Astrocyte (in vitro differentiated cells and primary cell): ENCODE measurements around the gene UGT1A10. TPM values are rescaled to one million over a fixed set of nuclear protein-coding genes. Genes with fewer than 3 reads are reported as not detected.
"Not testable (repeated sequence)": the region's sequence is repeated elsewhere in the genome, so short reads cannot be mapped to it uniquely, and the experiment has no call there.

Source experiments
- DNase-seq: peaks from one replicate; pipeline ENCODE4 v3.0.0-alpha.2; 2010; ENCODE audit warnings: low read depth
- FAIRE-seq: peaks from 2 replicates; lab custom pipeline; 2011; peaks lifted over from hg19 to GRCh38; lab: Jason Lieb, UNC
- H2AFZ ChIP-seq: 2 replicates; pipeline ENCODE4 v1.6.0; 2012; ENCODE audit warnings: low read depth, low read length, inconsistent platforms
- H3K27ac ChIP-seq: 2 replicates; pipeline ENCODE4 v1.5.1; 2011; ENCODE audit warnings: low read depth, low read length, inconsistent platforms
- H3K27me3 ChIP-seq: 2 replicates; pipeline ENCODE4 v1.6.0; 2011; ENCODE audit warnings: low read length, inconsistent platforms; ENCODE audit not compliant: insufficient read depth
- H3K36me3 ChIP-seq: 2 replicates; pipeline ENCODE4 v1.5.1; 2011; ENCODE audit warnings: low read length, inconsistent platforms; ENCODE audit not compliant: insufficient read depth
- H3K4me1 ChIP-seq: 2 replicates; pipeline ENCODE4 v1.5.1; 2011; ENCODE audit warnings: low read length, inconsistent platforms; ENCODE audit not compliant: insufficient read depth
- H3K4me2 ChIP-seq: 2 replicates; pipeline ENCODE4 v1.6.0; 2012; ENCODE audit warnings: low read length, inconsistent platforms
- H3K4me3 ChIP-seq: 2 replicates; pipeline ENCODE4 v1.5.1; 2011; ENCODE audit warnings: low read depth, mild to moderate bottlenecking, low read length, inconsistent platforms; ENCODE audit not compliant: insufficient read depth
- H3K79me2 ChIP-seq: 2 replicates; pipeline ENCODE4 v1.6.0; 2012; ENCODE audit warnings: mild to moderate bottlenecking, low read length, inconsistent platforms; ENCODE audit not compliant: insufficient read depth
- H3K9ac ChIP-seq: 2 replicates; pipeline ENCODE4 v1.6.0; 2012; ENCODE audit warnings: mild to moderate bottlenecking, low read length, inconsistent platforms
- H3K9me3 ChIP-seq: 2 replicates; pipeline ENCODE4 v1.5.1; 2012; ENCODE audit warnings: low read depth, mild to moderate bottlenecking, low read length, inconsistent platforms; ENCODE audit not compliant: insufficient read depth
- H4K20me1 ChIP-seq: 2 replicates; pipeline ENCODE4 v1.6.0; 2012; ENCODE audit warnings: low read length, inconsistent platforms; ENCODE audit not compliant: insufficient read depth
- H3K27ac Mint-ChIP-seq: one replicate; pipeline ENCODE4 v1.8.0; 2021; ENCODE audit warnings: mild to moderate bottlenecking, mixed read lengths; ENCODE audit not compliant: unreplicated experiment
- H3K27me3 Mint-ChIP-seq: one replicate; pipeline ENCODE4 v1.8.0; 2021; ENCODE audit warnings: low read depth, mixed read lengths; ENCODE audit not compliant: unreplicated experiment
- H3K36me3 Mint-ChIP-seq: one replicate; pipeline ENCODE4 v1.8.0; 2021; ENCODE audit warnings: low read depth, mixed read lengths; ENCODE audit not compliant: unreplicated experiment
- H3K4me1 Mint-ChIP-seq: one replicate; pipeline ENCODE4 v1.8.0; 2021; ENCODE audit warnings: low read depth, mixed read lengths; ENCODE audit not compliant: unreplicated experiment
- H3K4me3 Mint-ChIP-seq: one replicate; pipeline ENCODE4 v1.8.0; 2021; ENCODE audit warnings: mild to moderate bottlenecking, moderate library complexity, mixed read lengths; ENCODE audit not compliant: unreplicated experiment
- H3K9me3 Mint-ChIP-seq: one replicate; pipeline ENCODE4 v1.8.0; 2021; ENCODE audit warnings: mild to moderate bottlenecking, mixed read lengths; ENCODE audit not compliant: unreplicated experiment
- EZH2 ChIP-seq: IDR thresholded peaks from 2 replicates; pipeline ENCODE4 v1.6.1; 2012; ENCODE audit warnings: mild to moderate bottlenecking, low read length, inconsistent platforms; ENCODE audit not compliant: insufficient read depth
- total RNA-seq: library from RNA; stranded (reverse); gene quantifications from 2 replicates; pipeline ENCODE4 v1.2.1, GENCODE V29; 2021
- TF ChIP-seq, protein P1 (sequence below): IDR thresholded peaks from 2 replicates; pipeline ENCODE4 v1.5.1; 2011; ENCODE audit warnings: low read depth, mild to moderate bottlenecking, inconsistent platforms, low read length, moderate library complexity; ENCODE audit not compliant: insufficient read depth

UGT1A10 gene
- total RNA-seq, 1 donor from 2014 or later: not detected

DNA sequence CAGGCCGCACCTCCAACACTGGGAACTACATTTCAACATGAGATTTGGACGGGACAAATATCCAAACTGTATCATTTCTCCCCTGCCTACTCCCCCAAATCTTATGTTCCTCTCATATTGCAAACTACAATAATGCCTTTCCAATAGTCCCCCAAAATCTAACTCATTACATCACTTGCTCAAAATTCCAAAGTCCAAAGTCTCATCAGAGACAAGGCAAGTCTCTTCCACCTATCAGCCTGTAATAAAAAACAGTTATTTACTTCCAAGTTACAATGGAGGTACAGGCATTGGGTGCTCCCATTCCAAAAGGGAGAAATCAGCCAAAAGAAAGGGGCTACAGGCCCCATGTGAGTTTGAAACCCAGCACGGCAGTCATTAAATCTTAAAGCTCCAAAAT lies 31.4 kb upstream of the UGT1A10 start:
- Histone ChIP-seq H3K27me3 (no peaks in the 10 kb centered on the region), H3K79me2 (no peaks in the 10 kb centered on the region), H3K4me2 (no peak overlapping the region), H3K4me3 (no peak overlapping the region), H3K36me3 (no peaks in the 10 kb centered on the region), H2AFZ (no peak overlapping the region), H3K9ac (no peak overlapping the region), H3K4me1 (no peaks in the 10 kb centered on the region), H4K20me1 (no peaks in the 10 kb centered on the region), H3K27ac (no peak overlapping the region), H3K9me3 (no peaks in the 10 kb centered on the region)
- Mint-ChIP-seq H3K4me3 (no peak overlapping the region), H3K27ac (no peak overlapping the region), H3K27me3 (no peaks in the 10 kb centered on the region), H3K9me3 (no peaks in the 10 kb centered on the region), H3K4me1 (peaks cover 6% of the 10 kb centered on the region), H3K36me3 (no peaks in the 10 kb centered on the region)
- FAIRE-seq (no peak), DNase-seq (no peak)
- TF ChIP-seq, protein P1, sequence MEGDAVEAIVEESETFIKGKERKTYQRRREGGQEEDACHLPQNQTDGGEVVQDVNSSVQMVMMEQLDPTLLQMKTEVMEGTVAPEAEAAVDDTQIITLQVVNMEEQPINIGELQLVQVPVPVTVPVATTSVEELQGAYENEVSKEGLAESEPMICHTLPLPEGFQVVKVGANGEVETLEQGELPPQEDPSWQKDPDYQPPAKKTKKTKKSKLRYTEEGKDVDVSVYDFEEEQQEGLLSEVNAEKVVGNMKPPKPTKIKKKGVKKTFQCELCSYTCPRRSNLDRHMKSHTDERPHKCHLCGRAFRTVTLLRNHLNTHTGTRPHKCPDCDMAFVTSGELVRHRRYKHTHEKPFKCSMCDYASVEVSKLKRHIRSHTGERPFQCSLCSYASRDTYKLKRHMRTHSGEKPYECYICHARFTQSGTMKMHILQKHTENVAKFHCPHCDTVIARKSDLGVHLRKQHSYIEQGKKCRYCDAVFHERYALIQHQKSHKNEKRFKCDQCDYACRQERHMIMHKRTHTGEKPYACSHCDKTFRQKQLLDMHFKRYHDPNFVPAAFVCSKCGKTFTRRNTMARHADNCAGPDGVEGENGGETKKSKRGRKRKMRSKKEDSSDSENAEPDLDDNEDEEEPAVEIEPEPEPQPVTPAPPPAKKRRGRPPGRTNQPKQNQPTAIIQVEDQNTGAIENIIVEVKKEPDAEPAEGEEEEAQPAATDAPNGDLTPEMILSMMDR: no peak
- TF ChIP-seq EZH2: no peak

DNA sequence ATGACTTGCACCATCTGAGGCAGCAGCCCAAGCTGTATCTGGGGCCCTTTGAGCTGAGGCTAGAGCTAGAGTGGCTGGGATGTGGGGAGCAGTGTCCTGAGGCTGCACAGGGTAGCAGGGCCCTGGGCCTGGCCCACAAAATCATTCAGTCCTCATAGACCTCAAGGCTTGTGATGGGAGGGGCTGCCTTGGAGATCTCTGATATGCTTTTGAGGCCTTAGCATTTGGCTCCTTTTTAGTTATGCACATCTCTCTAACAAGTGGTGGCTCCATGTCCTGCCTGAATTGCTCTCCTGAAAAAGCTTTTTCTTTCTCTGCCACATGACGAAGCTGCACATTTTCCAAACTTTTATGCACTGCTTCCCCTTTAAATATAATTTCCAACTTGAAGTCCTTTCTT lies 30.6 kb upstream of the UGT1A10 start:
- H3K4me1 ChIP-seq: no peaks in the 10 kb centered on the region
- H3K4me3 ChIP-seq: no peak overlapping the region
- no peak overlapping the region for H3K27ac ChIP-seq
- no peak for TF ChIP-seq EZH2
- TF ChIP-seq, protein P1: no peak
- no peak overlapping the region for H3K4me2 ChIP-seq
- no peak overlapping the region for H3K9ac ChIP-seq
- H3K9me3 ChIP-seq: no peaks in the 10 kb centered on the region
- DNase-seq (no peak), FAIRE-seq (no peak)
- no peaks in the 10 kb centered on the region for H3K79me2 ChIP-seq
- no peak overlapping the region for H2AFZ ChIP-seq
- H3K36me3 Mint-ChIP-seq: no peaks in the 10 kb centered on the region
- H3K27me3 ChIP-seq: no peaks in the 10 kb centered on the region
- H3K27ac Mint-ChIP-seq: no peak overlapping the region
- H3K4me3 Mint-ChIP-seq: no peak overlapping the region
- no peaks in the 10 kb centered on the region for H3K27me3 Mint-ChIP-seq
- H3K4me1 Mint-ChIP-seq: no peaks in the 10 kb centered on the region
- no peaks in the 10 kb centered on the region for H3K36me3 ChIP-seq
- H4K20me1 ChIP-seq: no peaks in the 10 kb centered on the region
- H3K9me3 Mint-ChIP-seq: no peaks in the 10 kb centered on the region

DNA sequence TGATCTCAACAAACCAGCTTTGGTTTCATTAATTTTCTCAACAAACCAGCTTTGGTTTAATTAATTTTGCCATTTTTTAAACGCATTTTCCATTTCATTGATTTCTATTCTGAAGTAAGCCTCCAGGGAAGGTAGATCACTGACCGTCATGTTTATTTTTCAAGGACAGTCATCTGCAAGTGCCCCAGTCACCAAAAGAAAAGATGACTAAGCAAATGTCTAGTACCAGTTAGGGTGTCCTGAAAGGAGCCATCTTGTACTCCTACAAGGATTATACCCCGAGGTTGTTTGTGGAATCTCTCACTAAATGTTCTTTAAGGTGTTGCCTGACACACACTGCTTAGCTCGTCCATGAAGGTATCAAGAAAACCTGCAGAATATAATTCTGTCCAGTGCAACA lies 25.0 kb upstream of the UGT1A10 start:
- no peaks in the 10 kb centered on the region for H3K36me3 Mint-ChIP-seq
- Histone ChIP-seq H3K9ac (no peak overlapping the region), H3K36me3 (no peaks in the 10 kb centered on the region), H3K4me1 (no peaks in the 10 kb centered on the region), H3K27me3 (no peaks in the 10 kb centered on the region), H4K20me1 (no peaks in the 10 kb centered on the region), H3K9me3 (no peaks in the 10 kb centered on the region), H3K4me2 (no peak overlapping the region), H3K27ac (no peak overlapping the region), H3K79me2 (no peaks in the 10 kb centered on the region), H2AFZ (no peak overlapping the region), H3K4me3 (no peak overlapping the region)
- H3K4me3 Mint-ChIP-seq: no peak overlapping the region
- TF ChIP-seq, protein P1: no peak
- TF ChIP-seq EZH2: no peak
- DNase-seq: no peak
- peaks cover 8% of the 10 kb centered on the region for H3K27me3 Mint-ChIP-seq
- no peaks in the 10 kb centered on the region for H3K4me1 Mint-ChIP-seq
- peaks cover 15% of the 10 kb centered on the region for H3K9me3 Mint-ChIP-seq
- FAIRE-seq: no peak
- no peak overlapping the region for H3K27ac Mint-ChIP-seq

DNA sequence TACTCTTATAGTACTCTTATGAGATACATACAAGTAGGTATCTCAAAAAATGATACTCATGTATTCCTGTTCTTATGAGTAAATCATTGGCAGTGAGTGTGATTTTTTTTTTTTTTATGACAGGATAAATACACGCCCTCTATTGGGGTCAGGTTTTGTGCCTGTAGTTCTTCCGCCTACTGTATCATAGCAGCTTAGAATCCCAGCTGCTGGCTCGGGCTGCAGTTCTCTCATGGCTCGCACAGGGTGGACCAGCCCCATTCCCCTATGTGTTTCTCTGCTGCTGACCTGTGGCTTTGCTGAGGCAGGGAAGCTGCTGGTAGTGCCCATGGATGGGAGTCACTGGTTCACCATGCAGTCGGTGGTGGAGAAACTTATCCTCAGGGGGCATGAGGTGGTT lies 18.8 kb upstream of the UGT1A10 start, which contains the start of gene UGT1A8:
Gene UGT1A8, plus strand, starts transcription at position 158 of the 400 bp plus-strand sequence. Its CDS starts 75 bp downstream, at position 233.
- not testable (repeated sequence) for H3K27ac ChIP-seq, H3K36me3 ChIP-seq, H3K4me1 ChIP-seq, H3K4me2 ChIP-seq, DNase-seq, H3K79me2 ChIP-seq, H4K20me1 ChIP-seq, H3K4me3 Mint-ChIP-seq, H3K36me3 Mint-ChIP-seq, H3K27me3 ChIP-seq, H3K9me3 ChIP-seq, H3K27ac Mint-ChIP-seq, H2AFZ ChIP-seq, H3K4me3 ChIP-seq, H3K4me1 Mint-ChIP-seq, H3K9ac ChIP-seq, FAIRE-seq
- H3K9me3 Mint-ChIP-seq: peaks cover 11% of the 10 kb centered on the region
- peaks cover 19% of the 10 kb centered on the region for H3K27me3 Mint-ChIP-seq
